HG03045 (cell line): ENCODE measurements around the gene SUCO.
"Not testable (repeated sequence)": the region's sequence is repeated elsewhere in the genome, so short reads cannot be mapped to it uniquely, and the experiment has no call there.

Experiments
- ATAC-seq: cut with Tn5 transposase; IDR thresholded peaks from one replicate; pipeline ENCODE4 v1.9.1; 2021; ENCODE audit warnings: mild to moderate bottlenecking, moderate library complexity; ENCODE audit not compliant: unreplicated experiment

SUCO gene

GRCh38 chr1:172557270-172557669 lies 24.3 kb downstream of the SUCO start:
- no peak for ATAC-seq

- no peak for ATAC-seq
Measured at GRCh38 chr1:172559572-172560210, 26.7 kb downstream of the SUCO start.

GRCh38 chr1:172561252-172561651 lies 28.3 kb downstream of the SUCO start:
- no peak for ATAC-seq

- no peak for ATAC-seq
Measured at GRCh38 chr1:172566196-172566997, 33.4 kb downstream of the SUCO start.

GRCh38 chr1:172567720-172568119 lies 34.8 kb downstream of the SUCO start:
- no peak for ATAC-seq

DNA sequence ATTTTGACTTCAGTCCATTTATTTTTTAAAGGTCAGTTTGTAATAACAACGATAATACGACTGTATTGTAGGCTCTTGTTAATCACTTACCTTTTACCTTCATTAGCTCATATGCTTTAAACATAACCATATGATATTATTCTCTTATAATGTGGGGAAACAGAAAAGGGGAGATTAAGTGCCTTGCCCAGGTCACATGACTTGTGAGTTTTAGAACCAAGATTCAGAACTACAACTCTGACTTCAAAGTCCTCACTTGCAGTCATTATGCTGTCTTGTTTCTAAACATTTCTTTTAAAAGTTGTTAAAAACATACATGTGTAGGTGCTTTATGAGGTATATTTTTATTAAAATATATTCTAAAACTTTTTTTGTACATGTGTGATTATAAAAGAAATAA lies 41.1 kb downstream of the SUCO start:
- no peak for ATAC-seq

- no peak for ATAC-seq
Measured at GRCh38 chr1:172578586-172578985, 45.6 kb downstream of the SUCO start.

DNA sequence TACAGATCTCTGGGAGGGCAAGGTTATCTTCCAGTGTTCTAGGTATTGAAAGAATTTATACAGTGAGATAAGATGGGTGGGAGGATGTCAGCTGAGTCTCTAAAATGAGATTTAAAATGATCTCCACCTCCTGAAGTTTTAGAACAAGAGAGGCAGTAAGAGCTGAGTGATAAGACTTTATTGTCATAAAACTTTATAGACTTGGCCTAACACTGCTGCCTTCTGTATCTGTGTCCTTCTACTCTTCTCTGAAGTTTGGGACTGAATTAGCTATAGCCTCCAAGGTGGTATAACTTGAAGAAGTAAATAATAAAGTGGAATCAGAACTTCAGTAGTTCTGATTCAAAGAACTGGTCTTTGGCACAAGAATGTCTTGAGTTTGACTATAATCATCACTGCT lies 48.3 kb downstream of the SUCO start:
- ATAC-seq, result no peak

DNA sequence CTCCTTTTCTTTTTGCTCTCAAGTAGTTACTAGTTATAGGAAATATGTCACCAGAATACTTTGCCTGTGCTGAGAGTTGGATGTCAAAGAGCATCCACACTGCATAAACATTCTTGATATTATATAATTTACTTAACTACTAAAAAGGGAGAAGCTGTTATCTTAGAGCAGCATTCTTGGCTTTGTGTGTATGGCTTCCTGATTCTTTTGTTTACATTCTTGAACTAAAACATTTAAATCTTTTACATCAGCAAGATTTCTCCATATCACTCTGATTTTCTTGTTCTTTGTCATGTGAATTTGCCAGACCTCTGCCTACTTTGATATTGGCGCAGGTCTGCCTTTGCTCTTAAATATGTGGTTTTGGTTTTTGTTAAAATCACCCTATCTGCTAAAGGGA lies 48.8 kb downstream of the SUCO start:
- ATAC-seq, result no peak

DNA sequence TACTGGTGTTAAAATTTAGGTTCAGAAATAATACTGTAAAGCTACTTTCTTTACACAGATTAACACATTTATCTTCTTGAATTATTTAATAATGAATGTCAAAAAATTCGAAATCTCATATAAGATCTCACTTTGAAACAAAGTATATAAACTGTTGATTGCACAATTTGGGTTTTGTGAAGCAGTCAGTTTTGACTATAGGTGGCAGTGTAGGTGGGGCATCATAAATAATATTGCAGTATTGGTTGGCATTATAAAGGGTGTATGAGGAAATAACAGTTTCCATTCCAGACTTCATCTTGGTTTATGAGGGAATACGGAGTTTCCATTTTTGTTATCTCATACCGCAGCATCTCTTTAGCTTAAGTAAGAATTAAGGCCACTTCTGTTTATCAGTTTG lies 49.9 kb downstream of the SUCO start:
- ATAC-seq, result no peak

DNA sequence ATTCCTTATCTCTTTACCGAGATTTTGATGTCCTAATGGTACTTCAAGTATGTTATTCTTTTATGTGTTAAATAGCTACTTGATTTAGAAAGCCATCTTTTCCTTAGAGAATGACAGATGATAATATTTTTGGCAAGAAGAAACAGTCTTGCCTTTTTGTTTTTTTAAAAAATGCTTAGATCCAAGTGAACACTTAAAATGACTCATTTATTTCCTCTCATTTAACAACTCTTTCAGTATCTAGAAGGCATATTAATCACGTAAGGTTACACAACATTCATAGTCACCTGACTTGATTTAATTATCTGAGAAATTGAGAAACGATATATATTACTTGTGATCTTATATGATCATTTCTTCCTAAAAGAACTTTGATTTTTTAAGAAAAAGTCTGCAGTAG lies 52.4 kb downstream of the SUCO start:
- no peak for ATAC-seq

DNA sequence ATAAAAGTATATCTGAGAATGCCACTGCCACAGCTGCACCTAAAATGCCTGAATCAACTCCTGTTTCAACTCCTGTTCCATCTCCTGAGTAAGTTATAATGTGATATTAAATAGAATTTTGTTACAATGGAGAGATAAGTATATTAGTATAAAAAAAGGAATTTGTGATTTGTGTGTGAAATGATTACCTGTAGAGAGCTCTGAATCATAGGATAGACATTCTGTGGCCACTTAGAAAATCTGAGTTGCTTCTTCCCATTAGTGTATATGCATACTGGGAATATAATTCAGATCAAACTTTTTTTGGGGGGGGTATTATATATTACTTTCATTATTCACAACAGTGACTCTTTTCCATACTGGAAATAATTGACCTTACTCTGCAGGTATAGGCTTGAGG lies 52.9 kb downstream of the SUCO start:
- no peak for ATAC-seq

GRCh38 chr1:172588296-172589291 lies 55.6 kb downstream of the SUCO start:
- no peak for ATAC-seq

DNA sequence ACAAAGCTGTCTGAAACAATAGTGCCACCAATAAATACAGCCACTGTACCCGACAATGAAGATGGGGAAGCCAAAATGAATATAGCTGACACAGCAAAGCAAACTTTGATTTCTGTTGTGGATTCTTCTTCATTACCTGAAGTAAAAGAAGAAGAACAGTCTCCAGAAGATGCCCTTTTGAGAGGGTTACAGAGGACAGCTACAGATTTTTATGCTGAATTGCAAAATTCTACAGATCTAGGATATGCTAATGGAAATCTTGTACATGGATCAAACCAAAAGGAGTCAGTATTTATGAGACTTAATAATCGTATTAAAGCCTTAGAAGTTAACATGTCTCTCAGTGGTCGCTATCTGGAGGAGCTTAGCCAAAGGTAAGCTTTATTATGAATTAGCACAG lies 56.6 kb downstream of the SUCO start:
- ATAC-seq, result no peak

- ATAC-seq, result not testable (repeated sequence)
Measured at GRCh38 chr1:172591429-172591828, 58.5 kb downstream of the SUCO start.

- not testable (repeated sequence) for ATAC-seq
Measured at GRCh38 chr1:172595066-172595465, 62.1 kb downstream of the SUCO start.

DNA sequence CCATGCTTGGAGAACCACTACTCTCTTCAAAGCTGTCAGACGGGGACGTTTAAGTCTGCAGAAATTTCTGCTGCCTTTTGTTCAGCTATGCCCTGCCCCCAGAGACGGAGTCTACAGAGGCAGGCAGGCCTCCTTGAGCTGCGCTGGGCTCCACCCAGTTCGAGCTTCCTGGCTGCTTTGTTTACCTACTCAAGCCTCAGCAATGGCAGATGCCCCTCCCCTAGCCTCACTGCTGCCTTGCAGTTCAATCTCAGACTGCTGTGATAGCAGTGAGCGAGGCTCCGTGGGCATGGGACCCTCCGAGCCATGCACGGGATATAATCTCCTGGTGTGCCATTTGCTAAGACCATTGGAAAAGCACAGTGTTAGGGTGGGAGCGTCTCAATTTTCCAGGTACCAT lies 63.8 kb downstream of the SUCO start:
- ATAC-seq, result not testable (repeated sequence)

DNA sequence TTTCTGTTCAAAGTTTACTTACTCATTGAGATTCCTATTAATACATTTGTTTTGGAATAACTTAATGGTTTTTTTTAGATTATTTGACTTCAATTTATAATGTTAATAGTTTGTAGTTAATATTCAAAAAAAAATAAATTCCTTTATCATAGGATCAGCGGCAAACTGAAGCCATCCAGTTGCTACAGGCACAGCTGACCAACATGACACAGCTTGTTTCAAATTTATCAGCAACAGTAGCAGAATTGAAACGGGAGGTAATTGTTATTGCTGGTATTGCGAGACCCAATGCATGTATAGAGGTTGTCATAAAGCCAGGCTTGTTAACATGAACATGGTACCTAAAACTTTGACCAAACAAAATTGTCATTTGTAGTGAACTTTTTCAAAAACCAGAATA lies 67.0 kb downstream of the SUCO start:
- ATAC-seq, result no peak

- no peak for ATAC-seq
Measured at GRCh38 chr1:172600615-172601014, 67.7 kb downstream of the SUCO start.

GRCh38 chr1:172601046-172601630 lies 68.2 kb downstream of the SUCO start:
- no peak for ATAC-seq

- no peak for ATAC-seq
Measured at GRCh38 chr1:172602706-172603105, 69.8 kb downstream of the SUCO start.
